Measurements from ENCODE around the gene GFRA4.

DNA sequence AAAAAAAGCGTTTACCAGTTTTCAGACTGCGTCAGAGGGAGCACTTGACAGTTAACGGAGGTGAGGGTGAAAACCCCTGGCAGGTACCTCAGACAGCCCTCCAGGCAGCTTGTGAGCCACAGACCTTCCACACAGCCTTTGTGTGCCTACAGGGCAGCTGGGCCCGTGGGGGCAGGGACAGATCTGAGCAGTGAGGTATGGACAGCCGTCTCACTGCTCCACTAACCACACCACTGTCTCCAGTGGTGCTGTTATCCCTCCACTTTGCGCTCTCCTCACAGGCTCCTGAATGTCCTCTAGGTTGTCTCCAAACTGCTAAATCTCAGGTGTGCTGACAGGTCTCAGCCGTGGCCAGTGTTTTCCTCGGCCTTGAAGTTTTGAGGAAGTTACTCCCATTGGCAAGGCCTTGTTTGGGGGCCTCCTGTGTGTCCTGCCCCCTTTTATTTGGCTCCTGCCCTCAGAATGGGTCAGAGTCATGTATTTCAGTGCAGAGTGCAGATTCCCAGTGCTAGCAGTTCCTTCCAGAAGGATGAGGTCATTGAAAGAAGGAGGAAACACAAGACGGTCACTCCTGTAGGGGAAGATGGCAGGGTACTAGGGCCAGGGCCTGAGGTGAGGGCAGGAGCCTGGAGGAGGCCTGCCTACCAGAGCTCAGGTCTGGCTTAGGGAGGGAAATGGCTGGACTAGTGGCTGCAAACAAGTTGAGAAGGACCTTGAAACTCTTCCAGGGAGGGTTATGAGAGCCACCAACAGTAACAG lies 11.8 kb downstream of the GFRA4 start:
- TF ChIP-seq ZNF138 (CRISPR knock-in tag; conservative IDR thresholded peaks at IDR 0.05): no peak
- TF ChIP-seq, protein P1, sequence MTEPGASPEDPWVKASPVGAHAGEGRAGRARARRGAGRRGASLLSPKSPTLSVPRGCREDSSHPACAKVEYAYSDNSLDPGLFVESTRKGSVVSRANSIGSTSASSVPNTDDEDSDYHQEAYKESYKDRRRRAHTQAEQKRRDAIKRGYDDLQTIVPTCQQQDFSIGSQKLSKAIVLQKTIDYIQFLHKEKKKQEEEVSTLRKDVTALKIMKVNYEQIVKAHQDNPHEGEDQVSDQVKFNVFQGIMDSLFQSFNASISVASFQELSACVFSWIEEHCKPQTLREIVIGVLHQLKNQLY (CRISPR knock-in tag; IDR thresholded peaks at IDR 0.05): no peak
- TF ChIP-seq, protein P2, sequence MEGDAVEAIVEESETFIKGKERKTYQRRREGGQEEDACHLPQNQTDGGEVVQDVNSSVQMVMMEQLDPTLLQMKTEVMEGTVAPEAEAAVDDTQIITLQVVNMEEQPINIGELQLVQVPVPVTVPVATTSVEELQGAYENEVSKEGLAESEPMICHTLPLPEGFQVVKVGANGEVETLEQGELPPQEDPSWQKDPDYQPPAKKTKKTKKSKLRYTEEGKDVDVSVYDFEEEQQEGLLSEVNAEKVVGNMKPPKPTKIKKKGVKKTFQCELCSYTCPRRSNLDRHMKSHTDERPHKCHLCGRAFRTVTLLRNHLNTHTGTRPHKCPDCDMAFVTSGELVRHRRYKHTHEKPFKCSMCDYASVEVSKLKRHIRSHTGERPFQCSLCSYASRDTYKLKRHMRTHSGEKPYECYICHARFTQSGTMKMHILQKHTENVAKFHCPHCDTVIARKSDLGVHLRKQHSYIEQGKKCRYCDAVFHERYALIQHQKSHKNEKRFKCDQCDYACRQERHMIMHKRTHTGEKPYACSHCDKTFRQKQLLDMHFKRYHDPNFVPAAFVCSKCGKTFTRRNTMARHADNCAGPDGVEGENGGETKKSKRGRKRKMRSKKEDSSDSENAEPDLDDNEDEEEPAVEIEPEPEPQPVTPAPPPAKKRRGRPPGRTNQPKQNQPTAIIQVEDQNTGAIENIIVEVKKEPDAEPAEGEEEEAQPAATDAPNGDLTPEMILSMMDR (IDR thresholded peaks at IDR 0.05): no peak
- TF ChIP-seq ESRRA (CRISPR knock-in tag; IDR thresholded peaks at IDR 0.05; ENCODE audit: borderline replicate concordance): no peak
- TF ChIP-seq ELF4 (CRISPR knock-in tag; IDR thresholded peaks at IDR 0.05; ENCODE audit: low read depth): no peak
- no peak for TF ChIP-seq MXD4 (CRISPR knock-in tag; IDR thresholded peaks at IDR 0.05; ENCODE audit: borderline replicate concordance)
- TF ChIP-seq, protein P3, sequence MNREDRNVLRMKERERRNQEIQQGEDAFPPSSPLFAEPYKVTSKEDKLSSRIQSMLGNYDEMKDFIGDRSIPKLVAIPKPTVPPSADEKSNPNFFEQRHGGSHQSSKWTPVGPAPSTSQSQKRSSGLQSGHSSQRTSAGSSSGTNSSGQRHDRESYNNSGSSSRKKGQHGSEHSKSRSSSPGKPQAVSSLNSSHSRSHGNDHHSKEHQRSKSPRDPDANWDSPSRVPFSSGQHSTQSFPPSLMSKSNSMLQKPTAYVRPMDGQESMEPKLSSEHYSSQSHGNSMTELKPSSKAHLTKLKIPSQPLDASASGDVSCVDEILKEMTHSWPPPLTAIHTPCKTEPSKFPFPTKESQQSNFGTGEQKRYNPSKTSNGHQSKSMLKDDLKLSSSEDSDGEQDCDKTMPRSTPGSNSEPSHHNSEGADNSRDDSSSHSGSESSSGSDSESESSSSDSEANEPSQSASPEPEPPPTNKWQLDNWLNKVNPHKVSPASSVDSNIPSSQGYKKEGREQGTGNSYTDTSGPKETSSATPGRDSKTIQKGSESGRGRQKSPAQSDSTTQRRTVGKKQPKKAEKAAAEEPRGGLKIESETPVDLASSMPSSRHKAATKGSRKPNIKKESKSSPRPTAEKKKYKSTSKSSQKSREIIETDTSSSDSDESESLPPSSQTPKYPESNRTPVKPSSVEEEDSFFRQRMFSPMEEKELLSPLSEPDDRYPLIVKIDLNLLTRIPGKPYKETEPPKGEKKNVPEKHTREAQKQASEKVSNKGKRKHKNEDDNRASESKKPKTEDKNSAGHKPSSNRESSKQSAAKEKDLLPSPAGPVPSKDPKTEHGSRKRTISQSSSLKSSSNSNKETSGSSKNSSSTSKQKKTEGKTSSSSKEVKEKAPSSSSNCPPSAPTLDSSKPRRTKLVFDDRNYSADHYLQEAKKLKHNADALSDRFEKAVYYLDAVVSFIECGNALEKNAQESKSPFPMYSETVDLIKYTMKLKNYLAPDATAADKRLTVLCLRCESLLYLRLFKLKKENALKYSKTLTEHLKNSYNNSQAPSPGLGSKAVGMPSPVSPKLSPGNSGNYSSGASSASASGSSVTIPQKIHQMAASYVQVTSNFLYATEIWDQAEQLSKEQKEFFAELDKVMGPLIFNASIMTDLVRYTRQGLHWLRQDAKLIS (CRISPR knock-in tag; IDR thresholded peaks at IDR 0.05; ENCODE audit: borderline replicate concordance): no peak
- TF ChIP-seq, protein P4, sequence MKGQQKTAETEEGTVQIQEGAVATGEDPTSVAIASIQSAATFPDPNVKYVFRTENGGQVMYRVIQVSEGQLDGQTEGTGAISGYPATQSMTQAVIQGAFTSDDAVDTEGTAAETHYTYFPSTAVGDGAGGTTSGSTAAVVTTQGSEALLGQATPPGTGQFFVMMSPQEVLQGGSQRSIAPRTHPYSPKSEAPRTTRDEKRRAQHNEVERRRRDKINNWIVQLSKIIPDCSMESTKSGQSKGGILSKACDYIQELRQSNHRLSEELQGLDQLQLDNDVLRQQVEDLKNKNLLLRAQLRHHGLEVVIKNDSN (CRISPR knock-in tag; IDR thresholded peaks at IDR 0.05): no peak
- TF ChIP-seq, protein P5, sequence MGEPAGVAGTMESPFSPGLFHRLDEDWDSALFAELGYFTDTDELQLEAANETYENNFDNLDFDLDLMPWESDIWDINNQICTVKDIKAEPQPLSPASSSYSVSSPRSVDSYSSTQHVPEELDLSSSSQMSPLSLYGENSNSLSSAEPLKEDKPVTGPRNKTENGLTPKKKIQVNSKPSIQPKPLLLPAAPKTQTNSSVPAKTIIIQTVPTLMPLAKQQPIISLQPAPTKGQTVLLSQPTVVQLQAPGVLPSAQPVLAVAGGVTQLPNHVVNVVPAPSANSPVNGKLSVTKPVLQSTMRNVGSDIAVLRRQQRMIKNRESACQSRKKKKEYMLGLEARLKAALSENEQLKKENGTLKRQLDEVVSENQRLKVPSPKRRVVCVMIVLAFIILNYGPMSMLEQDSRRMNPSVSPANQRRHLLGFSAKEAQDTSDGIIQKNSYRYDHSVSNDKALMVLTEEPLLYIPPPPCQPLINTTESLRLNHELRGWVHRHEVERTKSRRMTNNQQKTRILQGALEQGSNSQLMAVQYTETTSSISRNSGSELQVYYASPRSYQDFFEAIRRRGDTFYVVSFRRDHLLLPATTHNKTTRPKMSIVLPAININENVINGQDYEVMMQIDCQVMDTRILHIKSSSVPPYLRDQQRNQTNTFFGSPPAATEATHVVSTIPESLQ (CRISPR knock-in tag; IDR thresholded peaks at IDR 0.05): no peak
- TF ChIP-seq, protein P6, sequence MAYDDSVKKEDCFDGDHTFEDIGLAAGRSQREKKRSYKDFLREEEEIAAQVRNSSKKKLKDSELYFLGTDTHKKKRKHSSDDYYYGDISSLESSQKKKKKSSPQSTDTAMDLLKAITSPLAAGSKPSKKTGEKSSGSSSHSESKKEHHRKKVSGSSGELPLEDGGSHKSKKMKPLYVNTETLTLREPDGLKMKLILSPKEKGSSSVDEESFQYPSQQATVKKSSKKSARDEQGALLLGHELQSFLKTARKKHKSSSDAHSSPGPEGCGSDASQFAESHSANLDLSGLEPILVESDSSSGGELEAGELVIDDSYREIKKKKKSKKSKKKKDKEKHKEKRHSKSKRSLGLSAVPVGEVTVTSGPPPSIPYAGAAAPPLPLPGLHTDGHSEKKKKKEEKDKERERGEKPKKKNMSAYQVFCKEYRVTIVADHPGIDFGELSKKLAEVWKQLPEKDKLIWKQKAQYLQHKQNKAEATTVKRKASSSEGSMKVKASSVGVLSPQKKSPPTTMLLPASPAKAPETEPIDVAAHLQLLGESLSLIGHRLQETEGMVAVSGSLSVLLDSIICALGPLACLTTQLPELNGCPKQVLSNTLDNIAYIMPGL (CRISPR knock-in tag; IDR thresholded peaks at IDR 0.05): no peak
- TF ChIP-seq, protein P7, sequence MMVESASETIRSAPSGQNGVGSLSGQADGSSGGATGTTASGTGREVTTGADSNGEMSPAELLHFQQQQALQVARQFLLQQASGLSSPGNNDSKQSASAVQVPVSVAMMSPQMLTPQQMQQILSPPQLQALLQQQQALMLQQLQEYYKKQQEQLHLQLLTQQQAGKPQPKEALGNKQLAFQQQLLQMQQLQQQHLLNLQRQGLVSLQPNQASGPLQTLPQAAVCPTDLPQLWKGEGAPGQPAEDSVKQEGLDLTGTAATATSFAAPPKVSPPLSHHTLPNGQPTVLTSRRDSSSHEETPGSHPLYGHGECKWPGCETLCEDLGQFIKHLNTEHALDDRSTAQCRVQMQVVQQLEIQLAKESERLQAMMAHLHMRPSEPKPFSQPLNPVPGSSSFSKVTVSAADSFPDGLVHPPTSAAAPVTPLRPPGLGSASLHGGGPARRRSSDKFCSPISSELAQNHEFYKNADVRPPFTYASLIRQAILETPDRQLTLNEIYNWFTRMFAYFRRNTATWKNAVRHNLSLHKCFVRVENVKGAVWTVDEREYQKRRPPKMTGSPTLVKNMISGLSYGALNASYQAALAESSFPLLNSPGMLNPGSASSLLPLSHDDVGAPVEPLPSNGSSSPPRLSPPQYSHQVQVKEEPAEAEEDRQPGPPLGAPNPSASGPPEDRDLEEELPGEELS (CRISPR knock-in tag; IDR thresholded peaks at IDR 0.05): no peak
- TF ChIP-seq CREM (CRISPR knock-in tag; IDR thresholded peaks at IDR 0.05): no peak
- TF ChIP-seq, protein P8, sequence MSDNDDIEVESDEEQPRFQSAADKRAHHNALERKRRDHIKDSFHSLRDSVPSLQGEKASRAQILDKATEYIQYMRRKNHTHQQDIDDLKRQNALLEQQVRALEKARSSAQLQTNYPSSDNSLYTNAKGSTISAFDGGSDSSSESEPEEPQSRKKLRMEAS (CRISPR knock-in tag; IDR thresholded peaks at IDR 0.05): no peak
- TF ChIP-seq, protein P9, sequence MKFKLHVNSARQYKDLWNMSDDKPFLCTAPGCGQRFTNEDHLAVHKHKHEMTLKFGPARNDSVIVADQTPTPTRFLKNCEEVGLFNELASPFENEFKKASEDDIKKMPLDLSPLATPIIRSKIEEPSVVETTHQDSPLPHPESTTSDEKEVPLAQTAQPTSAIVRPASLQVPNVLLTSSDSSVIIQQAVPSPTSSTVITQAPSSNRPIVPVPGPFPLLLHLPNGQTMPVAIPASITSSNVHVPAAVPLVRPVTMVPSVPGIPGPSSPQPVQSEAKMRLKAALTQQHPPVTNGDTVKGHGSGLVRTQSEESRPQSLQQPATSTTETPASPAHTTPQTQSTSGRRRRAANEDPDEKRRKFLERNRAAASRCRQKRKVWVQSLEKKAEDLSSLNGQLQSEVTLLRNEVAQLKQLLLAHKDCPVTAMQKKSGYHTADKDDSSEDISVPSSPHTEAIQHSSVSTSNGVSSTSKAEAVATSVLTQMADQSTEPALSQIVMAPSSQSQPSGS (CRISPR knock-in tag; IDR thresholded peaks at IDR 0.05; ENCODE audit: borderline replicate concordance, low read depth): no peak

Data from WTC11 (cell line).